DMS 273 (cell line): ENCODE results near the gene INPP5J.
A peak's percentile ranks its signal among the peaks of the same experiment; 100 is the strongest.

Experiments
- DNase-seq: peaks from one replicate; lab custom pipeline; 2025; ENCODE audit not compliant: unreplicated experiment; lab: John Stamatoyannopoulos, UW

INPP5J gene

DNA sequence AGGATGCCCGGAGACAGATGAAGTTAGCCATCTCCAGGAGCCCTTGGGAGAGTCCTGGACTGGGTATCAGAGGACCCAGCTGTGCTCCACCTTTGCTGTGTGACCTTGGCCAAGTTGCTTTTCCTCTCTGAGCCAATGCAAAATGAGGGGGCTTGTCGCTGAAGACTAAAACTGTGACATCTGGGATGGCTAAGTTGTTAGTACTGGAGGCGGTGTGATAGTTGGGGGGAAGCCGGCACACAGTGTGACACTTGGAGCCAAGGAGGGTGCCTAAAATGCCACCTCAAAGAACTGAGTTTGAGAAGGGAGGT, 481 bp downstream of the INPP5J start:
- DNase-seq = no peak

DNA sequence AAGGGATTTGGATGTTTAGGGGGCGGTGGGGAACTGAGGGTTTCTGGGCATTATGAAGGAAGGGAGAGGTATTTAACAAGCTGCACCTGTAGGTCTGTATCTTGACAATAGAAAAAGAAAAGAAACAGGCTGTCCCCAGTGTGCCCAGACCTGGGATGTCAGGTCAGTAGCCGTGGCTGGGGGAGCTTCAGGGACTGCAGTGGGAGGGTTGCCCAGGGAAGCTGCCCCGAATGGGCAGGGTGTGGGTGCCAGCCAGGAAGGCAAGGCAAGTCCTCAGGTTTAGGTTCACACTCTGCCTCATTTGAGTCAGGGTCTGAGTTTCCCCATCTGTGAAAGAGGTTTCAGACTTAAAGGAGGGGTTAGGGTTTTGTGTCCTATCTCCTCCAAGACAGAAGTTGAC, 1.5 kb downstream of the INPP5J start:
- no peak for DNase-seq

DNA sequence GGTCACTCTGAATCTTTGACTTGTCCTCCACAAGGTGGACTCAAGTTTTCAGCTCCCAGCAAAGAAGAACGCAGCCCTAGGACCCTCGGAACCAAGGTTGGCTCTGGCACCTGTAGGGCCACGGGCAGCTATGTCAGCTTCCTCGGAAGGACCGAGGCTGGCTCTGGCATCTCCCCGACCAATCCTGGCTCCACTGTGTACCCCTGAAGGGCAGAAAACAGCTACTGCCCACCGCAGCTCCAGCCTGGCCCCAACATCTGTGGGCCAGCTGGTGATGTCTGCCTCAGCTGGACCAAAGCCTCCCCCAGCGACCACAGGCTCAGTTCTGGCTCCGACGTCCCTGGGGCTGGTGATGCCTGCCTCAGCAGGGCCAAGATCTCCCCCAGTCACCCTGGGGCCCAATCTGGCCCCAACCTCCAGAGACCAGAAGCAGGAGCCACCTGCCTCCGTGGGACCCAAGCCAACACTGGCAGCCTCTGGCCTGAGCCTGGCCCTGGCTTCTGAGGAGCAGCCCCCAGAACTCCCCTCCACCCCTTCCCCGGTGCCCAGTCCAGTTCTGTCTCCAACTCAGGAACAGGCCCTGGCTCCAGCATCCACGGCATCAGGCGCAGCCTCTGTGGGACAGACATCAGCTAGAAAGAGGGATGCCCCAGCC, 2.2 kb downstream of the INPP5J start:
- DNase-seq = peak; percentile 52

DNA sequence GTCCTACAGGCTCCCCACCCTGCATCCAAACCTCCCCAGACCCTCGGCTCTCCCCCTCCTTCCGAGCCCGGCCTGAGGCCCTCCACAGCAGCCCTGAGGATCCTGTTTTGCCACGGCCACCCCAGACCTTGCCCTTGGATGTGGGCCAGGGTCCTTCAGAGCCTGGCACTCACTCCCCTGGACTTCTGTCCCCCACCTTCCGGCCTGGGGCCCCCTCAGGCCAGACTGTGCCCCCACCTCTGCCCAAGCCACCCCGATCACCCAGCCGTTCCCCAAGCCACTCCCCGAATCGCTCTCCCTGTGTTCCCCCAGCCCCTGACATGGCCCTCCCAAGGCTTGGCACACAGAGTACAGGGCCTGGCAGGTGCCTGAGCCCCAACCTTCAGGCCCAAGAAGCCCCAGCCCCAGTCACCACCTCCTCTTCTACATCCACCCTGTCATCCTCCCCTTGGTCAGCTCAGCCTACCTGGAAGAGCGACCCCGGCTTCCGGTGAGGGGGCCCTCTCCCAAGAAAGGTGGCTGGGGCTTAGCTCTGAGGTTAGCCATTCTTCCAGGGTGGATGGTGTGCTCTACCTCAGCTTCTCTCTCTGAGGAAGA, 2.9 kb downstream of the INPP5J start:
- no peak for DNase-seq

DNA sequence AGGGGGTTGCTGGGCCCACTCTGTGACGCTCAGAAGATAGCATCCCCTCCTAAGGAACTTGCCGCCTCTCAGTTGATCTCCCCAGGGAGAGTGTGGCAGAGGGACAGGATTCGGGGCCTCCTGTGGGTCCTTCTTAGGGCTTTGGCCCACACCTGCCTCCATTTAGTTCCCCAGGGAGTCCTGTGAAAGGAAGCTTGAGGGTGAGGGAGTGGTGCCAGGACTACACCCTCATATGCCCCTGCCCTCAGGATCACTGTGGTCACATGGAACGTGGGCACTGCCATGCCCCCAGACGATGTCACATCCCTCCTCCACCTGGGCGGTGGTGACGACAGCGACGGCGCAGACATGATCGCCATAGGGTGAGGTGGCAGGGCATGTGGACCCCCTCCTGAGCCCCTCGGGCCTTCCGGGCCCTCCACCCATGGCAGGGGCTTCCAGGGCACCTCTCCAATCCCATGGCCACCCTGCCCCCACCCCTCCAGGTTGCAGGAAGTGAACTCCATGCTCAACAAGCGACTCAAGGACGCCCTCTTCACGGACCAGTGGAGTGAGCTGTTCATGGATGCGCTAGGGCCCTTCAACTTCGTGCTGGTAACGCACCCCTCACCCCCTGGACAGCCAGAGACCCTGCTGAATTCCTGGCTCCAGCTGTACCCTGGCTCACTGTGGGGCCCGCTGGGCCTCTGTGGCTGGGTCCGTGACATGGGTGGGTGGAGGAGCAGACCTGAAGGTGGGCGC, 3.5 kb downstream of the INPP5J start:
- no peak for DNase-seq

DNA sequence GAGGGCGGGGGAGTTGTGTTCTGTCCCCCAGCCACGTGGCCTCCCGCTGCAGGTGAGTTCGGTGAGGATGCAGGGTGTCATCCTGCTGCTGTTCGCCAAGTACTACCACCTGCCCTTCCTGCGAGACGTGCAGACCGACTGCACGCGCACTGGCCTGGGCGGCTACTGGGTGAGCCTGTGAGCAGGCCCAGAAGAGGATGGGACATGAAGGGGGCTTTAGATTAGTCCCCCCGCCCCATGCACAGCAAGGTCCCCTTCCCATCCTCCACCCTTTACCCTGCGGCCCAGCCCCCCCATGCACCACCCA, 4.1 kb downstream of the INPP5J start:
- no peak for DNase-seq

DNA sequence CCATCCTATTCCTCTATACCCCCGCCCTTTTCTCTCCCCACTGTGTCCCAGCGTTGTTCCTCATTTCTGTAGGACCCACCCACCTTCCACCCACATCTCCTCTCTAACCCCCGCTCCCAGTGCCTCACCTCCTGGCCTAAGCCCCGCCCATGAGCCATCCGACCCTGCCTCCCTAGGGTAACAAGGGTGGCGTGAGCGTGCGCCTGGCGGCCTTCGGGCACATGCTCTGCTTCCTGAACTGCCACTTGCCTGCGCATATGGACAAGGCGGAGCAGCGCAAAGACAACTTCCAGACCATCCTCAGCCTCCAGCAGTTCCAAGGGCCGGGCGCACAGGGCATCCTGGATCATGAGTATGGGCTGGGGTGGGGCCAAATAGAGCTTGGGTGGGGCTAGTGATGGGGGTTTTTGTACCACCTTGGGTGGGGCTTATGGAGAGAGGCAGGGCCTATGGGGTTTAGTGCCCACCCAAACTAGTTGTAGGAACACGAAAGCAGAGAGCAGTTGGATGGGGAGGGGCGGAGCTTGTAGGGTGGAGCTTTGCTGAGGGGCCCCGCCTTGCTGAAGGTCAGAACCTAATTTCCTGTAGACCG, 4.5 kb downstream of the INPP5J start:
- peak; percentile 34 for DNase-seq

DNA sequence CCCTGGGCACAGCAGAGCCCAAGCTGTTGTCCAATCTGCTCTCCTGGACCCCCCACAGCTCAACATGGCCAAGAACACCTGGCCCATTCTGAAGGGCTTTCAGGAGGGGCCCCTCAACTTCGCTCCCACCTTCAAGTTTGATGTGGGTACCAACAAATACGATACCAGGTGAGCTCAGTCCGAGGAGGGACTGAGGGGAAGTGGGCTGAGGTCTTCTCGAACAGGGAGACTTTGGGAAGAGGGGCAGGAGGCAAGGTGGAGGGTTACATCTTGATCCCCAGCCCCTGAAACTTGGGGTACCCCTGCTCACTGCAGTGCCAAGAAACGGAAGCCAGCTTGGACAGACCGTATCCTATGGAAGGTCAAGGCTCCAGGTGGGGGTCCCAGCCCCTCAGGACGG, 5.4 kb downstream of the INPP5J start:
- DNase-seq = no peak

DNA sequence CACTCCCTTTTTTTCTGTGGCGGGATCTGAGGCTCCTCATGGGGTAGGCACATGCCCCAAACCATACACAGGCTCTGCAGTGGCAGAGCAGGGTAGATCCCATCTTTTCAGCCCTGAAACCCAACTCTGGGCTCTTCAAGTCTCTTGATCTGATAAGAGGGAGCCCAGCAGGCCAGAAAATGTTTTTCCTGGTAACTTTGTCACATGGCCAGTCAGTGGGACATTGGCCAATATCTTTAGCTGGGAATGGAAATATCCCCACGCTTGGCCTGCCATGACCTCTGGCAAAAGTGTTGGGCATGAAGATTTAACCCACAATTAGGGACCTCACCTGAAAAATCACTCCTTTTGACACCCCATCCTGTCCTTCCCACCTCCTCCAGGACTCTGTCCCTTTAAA, 8.1 kb downstream of the INPP5J start:
- DNase-seq = peak; percentile 74

DNA sequence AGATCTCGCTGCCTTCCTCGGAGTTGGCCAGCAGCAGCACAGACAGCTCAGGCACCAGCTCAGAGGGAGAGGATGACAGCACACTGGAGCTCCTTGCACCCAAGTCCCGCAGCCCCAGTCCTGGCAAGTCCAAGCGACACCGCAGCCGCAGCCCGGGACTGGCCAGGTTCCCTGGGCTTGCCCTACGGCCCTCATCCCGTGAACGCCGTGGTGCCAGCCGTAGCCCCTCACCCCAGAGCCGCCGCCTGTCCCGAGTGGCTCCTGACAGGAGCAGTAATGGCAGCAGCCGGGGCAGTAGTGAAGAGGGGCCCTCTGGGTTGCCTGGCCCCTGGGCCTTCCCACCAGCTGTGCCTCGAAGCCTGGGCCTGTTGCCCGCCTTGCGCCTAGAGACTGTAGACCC, 11.1 kb downstream of the INPP5J start:
- DNase-seq = no peak

DNA sequence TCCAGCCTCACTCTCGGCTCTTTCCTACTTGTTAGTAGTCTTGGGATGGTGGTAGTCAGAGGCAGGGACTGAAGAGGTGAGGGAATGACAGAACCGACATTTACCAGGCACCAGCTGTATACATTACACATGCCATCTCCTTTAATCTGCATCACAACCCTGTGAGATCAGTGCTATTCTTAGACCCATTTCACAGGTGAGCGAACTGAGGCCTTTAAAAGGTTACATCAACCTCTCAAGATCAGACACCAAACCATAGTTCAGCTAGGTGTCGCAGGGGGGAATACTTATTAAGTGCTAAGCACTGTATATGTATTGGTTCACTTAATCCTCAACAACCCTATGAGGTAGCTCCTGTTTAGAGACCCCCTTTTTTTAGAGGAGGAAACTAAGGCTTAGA, 11.9 kb downstream of the INPP5J start:
- no peak for DNase-seq

DNA sequence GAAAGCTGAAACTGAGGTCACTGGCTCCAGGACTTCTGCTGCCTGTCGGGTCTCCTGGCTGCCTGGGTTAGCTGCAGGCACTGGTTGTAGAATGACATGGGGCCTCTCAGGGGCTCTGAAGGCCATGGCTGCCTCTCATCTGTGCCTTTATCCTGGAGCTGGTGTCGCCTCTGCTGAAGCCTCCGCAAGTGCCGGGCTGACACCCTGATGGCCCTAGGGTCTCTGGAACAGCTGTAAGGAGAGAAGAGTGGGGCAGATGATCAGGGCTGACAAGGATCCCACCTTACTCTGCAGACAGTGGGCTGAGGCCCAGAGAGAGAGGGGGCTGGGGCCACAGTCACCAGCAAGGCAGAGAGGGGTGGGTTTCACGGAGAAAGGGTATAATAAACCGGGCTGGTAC, 12.9 kb downstream of the INPP5J start:
- DNase-seq = no peak

DNA sequence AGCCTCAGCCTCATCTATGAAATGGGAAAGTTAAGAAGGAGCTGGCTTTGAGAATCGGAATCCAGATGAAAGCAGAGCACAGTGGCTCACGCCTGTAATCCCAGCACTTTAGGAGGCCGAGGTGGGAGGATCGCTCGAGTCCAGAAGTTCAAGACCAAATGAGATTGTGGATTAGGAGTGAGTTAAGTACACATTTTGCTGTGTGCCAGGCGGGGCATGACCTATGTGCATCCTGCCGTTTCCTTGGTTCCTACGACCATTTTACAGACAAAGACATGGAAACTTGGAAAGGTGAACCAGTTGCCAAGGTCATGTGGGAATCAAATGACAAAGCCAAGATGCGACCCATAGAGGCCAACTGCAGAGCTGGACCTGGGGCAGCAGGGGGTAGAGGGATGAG, 13.4 kb downstream of the INPP5J start:
- DNase-seq = no peak

DNA sequence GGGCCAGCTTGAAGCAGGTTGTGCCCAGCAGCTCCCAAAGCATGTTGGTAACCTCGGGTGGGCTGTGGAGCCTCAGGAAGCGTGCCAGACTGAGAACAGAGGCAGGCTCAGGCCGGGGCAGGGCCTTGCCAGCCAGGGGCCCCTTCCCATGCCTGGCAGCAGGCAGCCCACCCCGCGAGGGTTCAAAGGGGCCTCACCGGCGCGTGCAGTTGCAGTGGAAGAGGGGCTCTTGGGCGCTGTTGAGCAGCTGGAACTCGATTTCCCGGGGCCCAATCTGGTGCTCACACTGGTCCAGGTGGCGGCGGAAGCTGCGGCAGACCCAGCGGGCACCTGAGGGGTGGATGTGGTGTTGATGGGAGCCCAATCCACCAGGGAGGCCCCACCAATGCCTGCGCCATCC, 13.9 kb downstream of the INPP5J start:
- no peak for DNase-seq

DNA sequence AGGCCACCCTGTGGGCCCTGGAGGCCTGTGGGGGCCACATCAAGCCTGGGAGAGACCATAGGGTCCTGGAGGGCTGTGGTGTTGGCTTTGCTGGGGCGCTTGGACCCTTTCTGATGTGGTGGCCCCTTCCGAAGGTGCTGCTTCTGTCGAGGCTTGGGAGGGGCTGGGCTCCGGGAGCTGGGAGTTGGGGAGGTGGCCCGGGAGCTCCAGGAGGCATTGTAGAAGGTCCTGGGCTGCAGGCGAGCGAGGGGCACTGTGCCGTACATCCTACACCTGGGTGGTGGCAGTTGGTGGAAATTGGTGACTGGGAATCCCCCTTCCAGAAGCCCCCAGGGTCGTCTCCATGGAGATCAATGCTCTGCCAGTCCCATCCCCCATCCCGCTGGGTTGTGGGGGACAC, 15.0 kb downstream of the INPP5J start:
- DNase-seq = no peak

DNA sequence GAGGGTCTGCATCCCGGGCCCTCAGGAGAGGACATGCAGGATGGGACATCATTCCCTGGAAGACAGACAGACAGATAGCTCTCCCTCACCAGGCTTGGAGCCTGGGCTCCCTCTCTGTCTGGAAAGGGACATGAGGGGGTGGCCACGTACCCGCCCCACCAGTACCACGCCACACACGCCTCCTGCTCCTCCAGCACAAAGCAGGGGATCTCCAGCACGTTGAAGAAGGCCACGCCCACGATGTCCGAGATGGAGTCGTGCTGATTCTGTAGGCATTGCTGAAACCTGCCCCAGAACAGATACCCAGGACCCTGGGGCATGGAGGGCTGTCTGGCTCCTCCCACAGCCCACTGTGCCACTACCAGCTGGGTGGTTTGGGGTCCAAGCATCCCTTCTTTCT, 15.4 kb downstream of the INPP5J start:
- DNase-seq = no peak

DNA sequence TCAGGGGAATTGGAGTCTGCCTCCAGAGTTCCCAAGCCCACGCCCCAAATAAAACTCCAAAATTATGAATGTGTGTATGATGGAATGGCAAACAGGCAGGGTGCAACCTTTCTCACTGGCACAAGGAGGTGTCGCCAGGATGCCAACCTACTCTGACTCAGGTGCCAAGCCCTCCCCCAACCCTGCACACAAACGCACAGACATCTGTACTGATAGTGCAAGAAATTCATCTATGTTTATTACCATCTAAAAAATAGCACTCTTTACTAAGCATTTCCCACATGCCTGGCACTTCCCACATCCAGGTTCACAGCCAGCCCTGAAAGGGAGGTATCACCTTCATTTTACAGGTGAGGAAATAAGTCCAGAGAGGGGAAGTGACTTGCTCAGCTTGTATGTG, 16.3 kb downstream of the INPP5J start:
- no peak for DNase-seq

DNA sequence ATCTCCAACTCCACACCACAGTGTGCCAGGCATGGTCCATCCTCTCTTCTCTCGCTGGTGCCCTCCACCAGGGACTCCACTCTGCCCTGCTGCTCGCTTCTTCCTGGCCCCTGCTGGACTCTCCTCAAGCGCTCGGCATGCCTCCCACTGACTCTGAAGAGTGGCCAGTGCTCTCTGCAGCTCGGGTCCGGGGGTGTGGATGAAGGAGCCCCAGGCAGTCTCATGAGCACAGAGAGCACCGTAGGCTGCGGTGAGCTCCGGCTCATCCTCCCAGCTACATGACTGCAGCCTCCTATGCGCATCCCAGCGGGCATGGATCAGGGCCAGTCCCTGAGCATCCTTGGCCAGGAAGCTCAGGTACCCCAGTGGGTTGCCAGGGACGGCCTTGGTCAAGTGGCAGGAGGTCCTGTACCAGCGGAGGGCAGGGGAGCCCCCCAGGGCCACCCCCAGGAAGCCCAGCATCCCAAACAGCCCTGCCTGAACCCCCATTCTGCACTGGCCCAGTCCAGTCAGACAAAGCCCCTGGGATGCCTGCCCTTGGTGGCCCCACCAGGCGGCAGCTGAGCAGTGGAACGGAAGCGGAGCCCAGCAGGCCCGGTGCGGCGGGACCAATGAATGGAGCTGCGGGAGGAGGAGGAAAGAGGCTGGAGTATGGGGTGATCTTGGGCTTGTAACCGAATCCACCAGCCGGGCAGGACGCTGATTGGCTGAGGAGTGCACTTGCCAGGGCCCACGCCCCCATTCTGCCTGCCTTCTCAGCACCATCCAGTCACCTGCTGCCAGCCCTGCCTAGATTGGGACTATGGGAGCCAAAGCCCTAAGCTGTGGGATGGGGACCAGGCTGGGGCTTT, 17.3 kb downstream of the INPP5J start, which contains the start of gene PLA2G3:
Gene PLA2G3 (minus strand): TSS at position 643 of the 851 bp plus-strand sequence. CDS start 154 bp downstream, at position 489.
- peak; percentile 95 for DNase-seq

DNA sequence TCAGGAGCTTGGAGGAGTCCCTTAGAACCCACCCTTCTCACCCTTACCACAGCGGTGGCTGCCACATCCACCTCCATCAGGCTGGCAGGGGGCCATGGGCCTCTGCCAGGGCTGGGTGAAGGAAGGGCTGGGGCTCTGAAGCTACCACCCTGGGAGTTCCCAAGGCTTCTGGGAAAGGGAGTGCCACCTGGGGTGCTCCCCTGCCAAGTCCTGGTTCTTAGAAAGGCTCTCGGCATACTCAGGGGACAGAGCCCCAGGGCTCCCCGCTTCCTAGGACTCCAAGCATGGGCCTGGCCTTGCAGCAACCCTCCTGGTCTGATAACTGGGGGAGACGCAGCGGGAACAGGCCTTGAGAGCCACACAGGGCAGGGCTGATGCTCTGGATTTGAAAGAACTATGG, 18.0 kb downstream of the INPP5J start:
- DNase-seq = no peak

DNA sequence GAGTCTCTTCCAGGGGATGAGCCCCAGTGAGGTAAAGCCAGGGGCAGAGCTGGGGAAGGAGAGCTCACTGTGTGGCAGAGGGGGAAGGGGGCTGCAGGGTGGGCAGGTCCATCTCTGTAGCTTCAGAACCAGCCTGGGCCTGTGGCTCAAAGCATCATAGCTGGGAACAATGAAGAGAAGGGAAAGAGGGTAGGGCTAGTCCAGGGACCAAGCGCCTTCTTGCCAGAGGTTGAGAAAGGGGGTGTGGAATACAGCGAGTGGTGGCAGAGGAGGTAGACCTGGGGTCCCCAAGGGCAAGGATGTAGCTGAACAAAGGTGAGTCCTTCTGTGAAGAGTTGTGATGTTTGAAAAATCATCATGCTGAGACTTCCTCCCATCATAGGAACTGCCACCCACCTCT, 18.8 kb downstream of the INPP5J start:
- no peak for DNase-seq

DNA sequence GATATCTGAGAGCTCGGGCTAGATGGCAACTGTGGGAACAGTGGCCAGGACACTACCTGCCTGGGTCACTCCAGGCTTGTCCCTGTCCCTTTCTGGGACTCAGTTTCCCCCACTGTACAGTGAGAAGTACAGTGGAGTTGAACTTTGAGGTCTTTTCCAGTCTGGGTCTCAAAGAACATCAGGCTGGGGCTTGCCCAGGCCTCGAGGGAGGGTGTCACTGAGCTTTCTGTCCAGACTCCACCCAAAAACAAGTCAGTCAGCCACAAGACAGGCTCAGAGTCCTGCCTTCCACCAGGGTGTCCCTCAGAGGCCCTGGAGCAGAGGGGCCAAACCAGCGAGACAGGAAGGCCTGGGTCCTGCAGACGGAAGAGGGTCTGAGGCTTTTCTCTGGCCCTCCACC, 19.5 kb downstream of the INPP5J start:
- no peak for DNase-seq

DNA sequence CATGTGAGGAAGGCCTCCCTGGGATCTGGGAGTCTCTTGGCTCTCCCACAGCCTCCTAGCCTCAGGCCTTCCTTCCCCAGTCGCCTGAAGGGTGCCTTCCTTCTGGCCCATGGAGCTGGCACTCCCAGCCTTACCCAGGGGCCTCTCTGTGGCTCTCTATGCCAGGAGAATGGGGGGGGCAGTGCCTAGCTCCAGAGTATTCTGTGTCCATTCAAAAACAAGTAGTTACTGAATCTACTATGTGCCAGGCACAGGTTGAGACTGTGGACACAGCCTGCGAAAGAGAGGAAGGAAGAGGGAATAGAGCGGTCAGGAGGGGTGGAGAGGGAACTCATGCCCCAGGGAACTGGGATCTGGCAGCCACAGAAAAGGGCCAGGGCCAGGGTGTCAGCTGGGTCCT, 20.3 kb downstream of the INPP5J start:
- DNase-seq = no peak
